Central memory CD4-positive, alpha-beta T cell (primary cell): ENCODE results near the gene LONRF2.

ENCODE experiments used
- DNase-seq: peaks from one replicate; pipeline ENCODE4 v3.0.0; 2022

Gene LONRF2

GRCh38 chr2:100299548-100299947 is 22.8 kb downstream of the LONRF2 start:
- no peak for DNase-seq

GRCh38 chr2:100297511-100297910 is 24.8 kb downstream of the LONRF2 start:
- no peak for DNase-seq

GRCh38 chr2:100294162-100294497 is 28.2 kb downstream of the LONRF2 start:
- no peak for DNase-seq

- no peak for DNase-seq
These were observed 28.8 kb downstream of the LONRF2 start for GRCh38 chr2:100293341-100294161.

- no peak for DNase-seq
These were observed 30.2 kb downstream of the LONRF2 start for GRCh38 chr2:100292022-100292580.

- DNase-seq = peak; percentile 54
These were observed 30.9 kb downstream of the LONRF2 start for GRCh38 chr2:100291152-100291970.

GRCh38 chr2:100290718-100291151 is 31.6 kb downstream of the LONRF2 start:
- DNase-seq = no peak

GRCh38 chr2:100289020-100289419 is 33.3 kb downstream of the LONRF2 start:
- DNase-seq = no peak

- DNase-seq = no peak
These were observed 36.0 kb downstream of the LONRF2 start for GRCh38 chr2:100286318-100286717.

- DNase-seq = no peak
These were observed 36.6 kb downstream of the LONRF2 start for GRCh38 chr2:100285691-100286090.

- DNase-seq = no peak
These were observed 37.3 kb downstream of the LONRF2 start for GRCh38 chr2:100285011-100285410.

GRCh38 chr2:100283724-100284501 is 38.4 kb downstream of the LONRF2 start:
- DNase-seq = no peak

GRCh38 chr2:100281521-100282438 is 40.5 kb downstream of the LONRF2 start:
- no peak for DNase-seq

- no peak for DNase-seq
These were observed 42.4 kb downstream of the LONRF2 start for GRCh38 chr2:100279586-100280534.

- no peak for DNase-seq
These were observed 43.3 kb downstream of the LONRF2 start for GRCh38 chr2:100278986-100279385.

- DNase-seq = no peak
These were observed 43.8 kb downstream of the LONRF2 start for GRCh38 chr2:100278501-100278900.

GRCh38 chr2:100277540-100278207 is 44.6 kb downstream of the LONRF2 start:
- no peak for DNase-seq

GRCh38 chr2:100276716-100277115 is 45.6 kb downstream of the LONRF2 start:
- no peak for DNase-seq

GRCh38 chr2:100275200-100275589 is 47.1 kb downstream of the LONRF2 start:
- DNase-seq = no peak
